ENCODE measurements around the gene CXXC4.

Gene CXXC4

DNA sequence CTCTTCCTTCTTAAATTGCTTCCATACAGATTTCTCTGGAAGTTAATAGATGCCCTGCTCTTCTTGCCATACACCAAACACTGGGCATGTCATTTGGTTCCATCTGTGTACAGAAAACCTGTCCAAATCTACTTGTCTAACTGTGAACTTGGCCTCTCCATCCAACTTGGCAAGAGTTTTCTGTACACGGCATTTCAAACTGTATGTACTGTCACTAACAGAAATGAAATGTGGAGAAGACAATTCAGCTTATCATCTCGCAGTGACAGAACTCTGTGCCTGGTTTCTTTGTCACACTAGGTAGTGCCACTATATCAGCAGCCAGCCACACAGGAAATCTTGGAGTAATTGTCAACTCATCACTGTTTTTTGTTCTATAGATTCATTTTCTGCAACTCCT lies 58.2 kb downstream of the CXXC4 start:
- H3K27ac ChIP-seq: no peak overlapping the region
- H2AFZ ChIP-seq: no peak overlapping the region
- H3K36me3 ChIP-seq (ENCODE audit: control insufficient read depth, insufficient read depth, low read length): no peaks in the 10 kb centered on the region
- H3K79me2 ChIP-seq: no peaks in the 10 kb centered on the region
- H3K9me3 ChIP-seq (ENCODE audit: control insufficient read depth, low read length): no peaks in the 10 kb centered on the region
- no peaks in the 10 kb centered on the region for H3K27me3 ChIP-seq (ENCODE audit: control insufficient read depth, insufficient read depth, low read length)
- H3K4me1 ChIP-seq: no peaks in the 10 kb centered on the region
- TF ChIP-seq, protein P1, sequence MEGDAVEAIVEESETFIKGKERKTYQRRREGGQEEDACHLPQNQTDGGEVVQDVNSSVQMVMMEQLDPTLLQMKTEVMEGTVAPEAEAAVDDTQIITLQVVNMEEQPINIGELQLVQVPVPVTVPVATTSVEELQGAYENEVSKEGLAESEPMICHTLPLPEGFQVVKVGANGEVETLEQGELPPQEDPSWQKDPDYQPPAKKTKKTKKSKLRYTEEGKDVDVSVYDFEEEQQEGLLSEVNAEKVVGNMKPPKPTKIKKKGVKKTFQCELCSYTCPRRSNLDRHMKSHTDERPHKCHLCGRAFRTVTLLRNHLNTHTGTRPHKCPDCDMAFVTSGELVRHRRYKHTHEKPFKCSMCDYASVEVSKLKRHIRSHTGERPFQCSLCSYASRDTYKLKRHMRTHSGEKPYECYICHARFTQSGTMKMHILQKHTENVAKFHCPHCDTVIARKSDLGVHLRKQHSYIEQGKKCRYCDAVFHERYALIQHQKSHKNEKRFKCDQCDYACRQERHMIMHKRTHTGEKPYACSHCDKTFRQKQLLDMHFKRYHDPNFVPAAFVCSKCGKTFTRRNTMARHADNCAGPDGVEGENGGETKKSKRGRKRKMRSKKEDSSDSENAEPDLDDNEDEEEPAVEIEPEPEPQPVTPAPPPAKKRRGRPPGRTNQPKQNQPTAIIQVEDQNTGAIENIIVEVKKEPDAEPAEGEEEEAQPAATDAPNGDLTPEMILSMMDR (IDR thresholded peaks at IDR 0.05): no peak
- no peak overlapping the region for H3K9ac ChIP-seq
- H3K4me3 ChIP-seq (ENCODE audit: low read depth, low read length): no peak overlapping the region
- H3K4me2 ChIP-seq (ENCODE audit: low read length): no peak overlapping the region

DNA sequence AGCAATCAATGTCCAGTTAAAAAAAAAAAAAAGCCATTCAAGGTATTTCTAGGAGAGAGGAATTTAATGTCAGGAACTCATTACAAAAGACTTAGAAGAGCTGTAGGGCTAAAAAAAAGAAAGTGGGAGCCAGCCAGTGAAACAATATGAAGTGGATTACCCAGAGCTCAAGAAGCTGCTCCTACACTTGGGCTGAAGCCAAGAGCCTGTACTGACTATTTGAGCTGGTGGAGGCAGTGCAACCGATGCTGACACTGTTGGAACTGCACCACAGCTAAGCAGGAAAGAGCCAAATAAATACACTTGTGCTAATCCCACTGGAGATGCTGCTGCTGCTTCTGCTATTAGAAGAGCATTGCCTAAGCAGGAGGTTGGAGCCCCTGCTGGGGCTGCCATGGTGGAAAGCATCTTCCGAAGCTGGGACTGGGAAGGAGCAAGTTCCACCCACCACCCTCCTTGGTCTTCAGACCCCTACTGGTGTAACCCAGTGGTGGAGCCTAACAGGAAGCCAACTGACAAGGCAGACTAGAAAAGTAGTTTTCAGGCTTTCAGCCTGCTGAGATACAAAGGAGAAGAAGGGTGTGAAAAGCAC lies 65.4 kb downstream of the CXXC4 start:
- Histone ChIP-seq H3K4me2 (ENCODE audit: low read length) (no peak overlapping the region), H3K27me3 (ENCODE audit: control insufficient read depth, insufficient read depth, low read length) (no peaks in the 10 kb centered on the region), H2AFZ (no peak overlapping the region), H3K27ac (no peak overlapping the region), H3K9ac (no peak overlapping the region), H3K36me3 (ENCODE audit: control insufficient read depth, insufficient read depth, low read length) (no peaks in the 10 kb centered on the region), H3K79me2 (no peaks in the 10 kb centered on the region), H3K4me1 (no peaks in the 10 kb centered on the region), H3K4me3 (ENCODE audit: low read depth, low read length) (no peak overlapping the region), H3K9me3 (ENCODE audit: control insufficient read depth, low read length) (no peaks in the 10 kb centered on the region)
- TF ChIP-seq, protein P1 (IDR thresholded peaks at IDR 0.05): no peak

DNA sequence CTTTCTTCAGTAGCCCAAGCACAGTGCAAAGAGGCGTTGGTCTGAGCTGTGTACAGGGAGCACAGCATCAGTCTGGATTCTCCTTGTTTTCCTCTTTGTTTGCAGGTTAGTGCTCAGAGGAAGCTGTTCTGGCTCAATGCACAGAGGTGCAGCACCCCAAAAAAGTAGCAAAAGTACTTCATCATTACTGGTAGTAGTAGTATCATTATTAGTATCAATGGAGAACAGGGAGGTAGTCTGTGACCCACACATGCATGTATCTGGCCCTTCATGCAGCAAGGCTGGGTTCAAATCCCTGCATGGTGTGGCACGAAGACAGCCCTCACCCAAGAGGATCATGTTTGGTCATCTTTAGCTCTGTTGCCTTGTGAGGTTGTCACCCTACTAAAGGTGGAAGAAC lies 68.7 kb downstream of the CXXC4 start:
- Histone ChIP-seq H3K4me3 (ENCODE audit: low read depth, low read length) (no peak overlapping the region), H3K4me2 (ENCODE audit: low read length) (no peak overlapping the region), H3K79me2 (no peaks in the 10 kb centered on the region), H3K36me3 (ENCODE audit: control insufficient read depth, insufficient read depth, low read length) (no peaks in the 10 kb centered on the region), H3K9ac (no peak overlapping the region), H3K4me1 (no peaks in the 10 kb centered on the region), H3K27ac (no peak overlapping the region), H3K9me3 (ENCODE audit: control insufficient read depth, low read length) (no peaks in the 10 kb centered on the region), H3K27me3 (ENCODE audit: control insufficient read depth, insufficient read depth, low read length) (no peaks in the 10 kb centered on the region), H2AFZ (no peak overlapping the region)
- TF ChIP-seq, protein P1 (IDR thresholded peaks at IDR 0.05): no peak

DNA sequence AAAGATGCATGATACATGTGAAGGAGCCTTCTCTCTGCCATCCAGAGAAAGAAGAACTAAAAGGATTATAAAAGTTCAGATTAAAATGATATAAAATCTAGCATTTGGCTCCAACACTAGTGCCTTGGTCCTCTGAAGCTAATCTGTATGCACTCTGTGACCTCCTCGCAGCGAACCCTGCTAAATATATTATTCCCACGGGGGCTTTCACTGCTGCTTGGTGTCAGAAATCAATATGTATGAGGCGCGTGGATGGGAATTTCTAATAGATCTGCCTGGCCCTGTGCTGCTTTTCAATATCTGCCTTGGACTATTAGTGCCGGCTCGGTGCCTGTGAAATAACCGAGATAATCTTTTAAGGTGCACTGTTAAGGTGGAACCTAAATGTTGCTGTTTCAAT lies 69.7 kb downstream of the CXXC4 start:
- Histone ChIP-seq H2AFZ (peak overlapping the region; percentile 60), H3K36me3 (ENCODE audit: control insufficient read depth, insufficient read depth, low read length) (no peaks in the 10 kb centered on the region), H3K27me3 (ENCODE audit: control insufficient read depth, insufficient read depth, low read length) (no peaks in the 10 kb centered on the region), H3K79me2 (no peaks in the 10 kb centered on the region), H3K4me3 (ENCODE audit: low read depth, low read length) (peak overlapping the region; percentile 48), H3K4me2 (ENCODE audit: low read length) (peak overlapping the region; percentile 67), H3K9ac (no peak overlapping the region), H3K9me3 (ENCODE audit: control insufficient read depth, low read length) (no peaks in the 10 kb centered on the region), H3K27ac (no peak overlapping the region), H3K4me1 (no peaks in the 10 kb centered on the region)
- TF ChIP-seq, protein P1 (IDR thresholded peaks at IDR 0.05): no peak

DNA sequence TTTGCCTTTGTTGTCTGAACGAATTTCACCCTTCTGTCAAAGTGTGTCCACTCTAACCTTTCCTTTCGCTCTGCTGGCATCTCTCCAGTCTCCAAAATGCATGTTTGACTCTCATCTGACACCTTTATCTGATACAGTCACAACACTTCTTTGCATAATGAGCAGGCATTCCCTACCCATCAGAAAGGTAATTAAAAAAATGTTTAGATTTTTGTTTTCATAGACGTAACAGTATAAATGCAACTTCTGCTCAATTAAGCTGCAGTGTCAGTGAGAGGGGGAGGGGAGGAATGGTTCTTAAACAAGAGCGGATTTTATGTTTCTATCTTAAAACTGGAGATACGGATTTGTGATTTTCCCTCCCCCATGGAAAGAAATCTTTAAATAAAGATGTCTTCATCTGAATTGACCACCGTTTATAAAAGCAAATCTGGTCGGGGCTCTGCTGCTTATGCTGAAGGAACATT lies 70.2 kb downstream of the CXXC4 start:
- Histone ChIP-seq H3K4me1 (no peaks in the 10 kb centered on the region), H3K9ac (no peak overlapping the region), H3K36me3 (ENCODE audit: control insufficient read depth, insufficient read depth, low read length) (no peaks in the 10 kb centered on the region), H3K27me3 (ENCODE audit: control insufficient read depth, insufficient read depth, low read length) (no peaks in the 10 kb centered on the region), H3K4me2 (ENCODE audit: low read length) (peak overlapping the region; percentile 67), H3K4me3 (ENCODE audit: low read depth, low read length) (peak overlapping the region; percentile 48), H3K79me2 (no peaks in the 10 kb centered on the region), H2AFZ (peak overlapping the region; percentile 60), H3K9me3 (ENCODE audit: control insufficient read depth, low read length) (no peaks in the 10 kb centered on the region), H3K27ac (no peak overlapping the region)
- TF ChIP-seq, protein P1 (IDR thresholded peaks at IDR 0.05): no peak

Measured in parathyroid adenoma (tissue), 2 donors.